Stimulated activated naive CD8-positive, alpha-beta T cell treated with anti-CD3 and anti-CD28 coated beads, Interleukin-15, Interleukin-2, amounts not matched to agents 100 U/mL and 50 U/mL, for 24 hours (primary cell): ENCODE measurements around the gene MSH4.
"Not testable (repeated sequence)": the region's sequence is repeated elsewhere in the genome, so short reads cannot be mapped to it uniquely, and the experiment has no call there.

Source experiments
- ATAC-seq: fragments of 150-1000 bp; cut with Tn5 transposase; one replicate; pipeline ENCODE4 v1.10.0; 2021
- DNase-seq: peaks from one replicate; pipeline ENCODE4 v3.0.0; 2021

MSH4 gene

GRCh38 chr1:75943037-75943436, 146.4 kb downstream of the MSH4 start:
- ATAC-seq, DNase-seq: not testable (repeated sequence)

- ATAC-seq (no peak), DNase-seq (no peak)
These were observed 153.5 kb downstream of the MSH4 start for GRCh38 chr1:75950176-75950575.

DNA sequence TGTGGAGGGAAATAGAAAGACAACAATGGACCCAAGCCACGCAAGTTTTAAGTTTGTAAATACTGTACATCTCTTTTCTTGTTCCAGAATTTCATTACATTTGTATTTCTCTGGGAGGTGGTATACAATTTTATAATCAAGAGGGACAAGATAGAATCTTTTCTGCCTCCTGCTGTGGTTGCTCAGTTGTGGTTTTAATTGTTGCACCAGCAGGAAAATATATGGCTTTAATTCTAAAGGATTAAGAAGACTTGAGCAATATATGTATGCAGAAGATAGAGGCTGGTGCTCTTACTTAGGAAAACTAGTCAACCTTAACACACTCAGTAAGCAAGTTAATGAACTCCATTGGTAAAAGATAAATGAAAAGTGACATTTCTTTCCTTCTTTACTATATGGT, 155.3 kb downstream of the MSH4 start:
- ATAC-seq (no peak), DNase-seq (no peak)

- no peak for ATAC-seq
These were observed 156.8 kb downstream of the MSH4 start for GRCh38 chr1:75953461-75953860.

GRCh38 chr1:75954586-75954985, 157.9 kb downstream of the MSH4 start:
- no peak for ATAC-seq

More at GRCh38 chr1:75953461-75953860, 156.8 kb downstream of the MSH4 start:
- DNase-seq = no peak

More at GRCh38 chr1:75954586-75954985, 157.9 kb downstream of the MSH4 start:
- no peak for DNase-seq
